Activated CD8-positive, alpha-beta T cell treated with anti-CD3 and anti-CD28 coated beads for 36 hours (primary cell): ENCODE measurements around the gene LAGE3. TPM values are rescaled to one million over a fixed set of nuclear protein-coding genes. Genes with fewer than 3 reads are reported as not detected.

ENCODE experiments used
- ATAC-seq: fragments of 200-7000 bp; cut with Tn5 transposase; one replicate; pipeline ENCODE4 v1.10.0; 2021; ENCODE audit warnings: mild to moderate bottlenecking, moderate library complexity
- CTCF ChIA-PET: fragments of 350-600 bp; sonication (Branson Sonifier 250); formaldehyde crosslinking; loops from one replicate; lab custom pipeline; 2021; ENCODE audit warnings: antibody characterized with exemption; lab: Charles Lee
- POLR2A ChIA-PET: fragments of 350-600 bp; sonication (Branson Sonifier 250); formaldehyde crosslinking; loops from one replicate; lab custom pipeline; 2021; ENCODE audit warnings: antibody characterized with exemption; lab: Charles Lee
- DNase-seq: peaks from one replicate; pipeline ENCODE4 v3.0.0-alpha.2; 2020
- H3K27ac Mint-ChIP-seq: one replicate; pipeline ENCODE4 v1.8.0; 2021; ENCODE audit warnings: mild to moderate bottlenecking, mixed read lengths
- H3K27me3 Mint-ChIP-seq: one replicate; pipeline ENCODE4 v1.8.0; 2021; ENCODE audit warnings: mixed read lengths
- H3K36me3 Mint-ChIP-seq: one replicate; pipeline ENCODE4 v1.8.0; 2021; ENCODE audit warnings: low read depth, mixed read lengths
- H3K4me1 Mint-ChIP-seq: one replicate; pipeline ENCODE4 v1.8.0; 2021; ENCODE audit warnings: low read depth, mixed read lengths
- H3K4me3 Mint-ChIP-seq: one replicate; pipeline ENCODE4 v1.8.0; 2021; ENCODE audit warnings: mild to moderate bottlenecking, moderate library complexity, mixed read lengths
- H3K9me3 Mint-ChIP-seq: one replicate; pipeline ENCODE4 v1.8.0; 2021; ENCODE audit warnings: mixed read lengths
- intact Hi-C: fragments of 100-400 bp; cut with micrococcal nuclease; formaldehyde crosslinking; loops from one replicate; pipeline ENCODE4 v1.10.0; 2022
- total RNA-seq, 2 experiments: library from RNA; stranded (reverse); gene quantifications; one replicate each; pipeline ENCODE4 v1.2.3, GENCODE V29; 2021
- TF ChIP-seq, protein P1 (sequence below): fragments of 200-600 bp; IDR thresholded peaks from one replicate; pipeline ENCODE4 v1.8.0; 2022; ENCODE audit warnings: antibody characterized with exemption, mild to moderate bottlenecking

LAGE3 gene
- total RNA-seq, 2 experiments from 2014 or later: 49.8 to 50.1 TPM

DNA sequence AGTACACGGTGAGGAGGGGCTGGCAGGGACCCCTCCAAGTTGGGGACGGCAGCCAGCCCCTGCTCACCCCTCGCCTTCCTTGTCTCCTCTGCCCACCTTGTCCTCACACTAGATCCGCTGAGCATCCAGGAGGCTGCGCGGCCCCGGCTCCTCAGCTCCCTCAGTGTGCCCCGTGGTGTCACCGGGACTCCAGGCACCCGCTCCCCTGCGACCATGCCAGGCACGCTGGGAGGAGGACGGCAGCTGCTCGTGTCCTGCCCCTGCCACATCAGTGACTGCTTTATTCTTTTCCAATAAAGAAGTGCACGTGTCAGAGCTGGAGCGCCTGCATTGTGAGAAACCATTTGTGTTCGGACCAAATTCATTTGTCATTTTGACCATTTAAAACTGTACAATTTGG is 28.8 kb downstream of the LAGE3 start:
- CTCF ChIA-PET: no interaction called here
- ATAC-seq (no peak), DNase-seq (no peak)
- TF ChIP-seq, protein P1, sequence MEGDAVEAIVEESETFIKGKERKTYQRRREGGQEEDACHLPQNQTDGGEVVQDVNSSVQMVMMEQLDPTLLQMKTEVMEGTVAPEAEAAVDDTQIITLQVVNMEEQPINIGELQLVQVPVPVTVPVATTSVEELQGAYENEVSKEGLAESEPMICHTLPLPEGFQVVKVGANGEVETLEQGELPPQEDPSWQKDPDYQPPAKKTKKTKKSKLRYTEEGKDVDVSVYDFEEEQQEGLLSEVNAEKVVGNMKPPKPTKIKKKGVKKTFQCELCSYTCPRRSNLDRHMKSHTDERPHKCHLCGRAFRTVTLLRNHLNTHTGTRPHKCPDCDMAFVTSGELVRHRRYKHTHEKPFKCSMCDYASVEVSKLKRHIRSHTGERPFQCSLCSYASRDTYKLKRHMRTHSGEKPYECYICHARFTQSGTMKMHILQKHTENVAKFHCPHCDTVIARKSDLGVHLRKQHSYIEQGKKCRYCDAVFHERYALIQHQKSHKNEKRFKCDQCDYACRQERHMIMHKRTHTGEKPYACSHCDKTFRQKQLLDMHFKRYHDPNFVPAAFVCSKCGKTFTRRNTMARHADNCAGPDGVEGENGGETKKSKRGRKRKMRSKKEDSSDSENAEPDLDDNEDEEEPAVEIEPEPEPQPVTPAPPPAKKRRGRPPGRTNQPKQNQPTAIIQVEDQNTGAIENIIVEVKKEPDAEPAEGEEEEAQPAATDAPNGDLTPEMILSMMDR: no peak
- Mint-ChIP-seq H3K27me3 (no peaks in the 10 kb centered on the region), H3K9me3 (no peaks in the 10 kb centered on the region), H3K36me3 (peaks cover 6% of the 10 kb centered on the region), H3K27ac (no peak overlapping the region), H3K4me3 (no peak overlapping the region), H3K4me1 (peaks cover 7% of the 10 kb centered on the region)
- POLR2A ChIA-PET: no interaction called here
- intact Hi-C loops: no loop called here

DNA sequence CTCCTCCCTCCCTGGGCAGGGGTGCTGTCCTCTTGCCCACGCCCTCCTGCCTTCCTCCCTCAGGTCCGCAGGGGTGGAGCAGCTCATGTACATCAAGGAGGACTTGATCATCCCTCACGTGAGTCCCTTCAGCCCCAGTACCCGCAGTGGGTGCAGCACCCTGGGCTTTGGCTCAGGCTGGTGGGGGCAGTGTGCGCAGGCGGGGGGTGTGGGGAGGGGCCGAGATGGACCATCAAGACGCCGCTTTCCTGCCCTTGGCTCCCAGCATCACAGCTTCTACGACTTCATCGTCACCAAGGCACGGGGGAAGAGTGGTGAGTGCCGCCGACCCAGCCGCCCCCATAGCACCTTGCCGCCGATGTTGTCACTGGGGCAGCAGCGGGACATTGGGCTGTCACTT is 29.5 kb downstream of the LAGE3 start:
- Mint-ChIP-seq H3K27ac (no peak overlapping the region), H3K4me3 (no peak overlapping the region), H3K9me3 (no peaks in the 10 kb centered on the region), H3K36me3 (peaks cover 6% of the 10 kb centered on the region), H3K27me3 (no peaks in the 10 kb centered on the region), H3K4me1 (peaks cover 7% of the 10 kb centered on the region)
- ATAC-seq (no peak), DNase-seq (no peak)
- ChIA-PET POLR2A (no interaction called here), CTCF (interaction anchor here (1.0 kb wide), 1 partner anchor 13 kb away, joined by 3 read pairs; no protein-coding TSS in a partner anchor)
- intact Hi-C loops: no loop called here
- TF ChIP-seq, protein P1: no peak

DNA sequence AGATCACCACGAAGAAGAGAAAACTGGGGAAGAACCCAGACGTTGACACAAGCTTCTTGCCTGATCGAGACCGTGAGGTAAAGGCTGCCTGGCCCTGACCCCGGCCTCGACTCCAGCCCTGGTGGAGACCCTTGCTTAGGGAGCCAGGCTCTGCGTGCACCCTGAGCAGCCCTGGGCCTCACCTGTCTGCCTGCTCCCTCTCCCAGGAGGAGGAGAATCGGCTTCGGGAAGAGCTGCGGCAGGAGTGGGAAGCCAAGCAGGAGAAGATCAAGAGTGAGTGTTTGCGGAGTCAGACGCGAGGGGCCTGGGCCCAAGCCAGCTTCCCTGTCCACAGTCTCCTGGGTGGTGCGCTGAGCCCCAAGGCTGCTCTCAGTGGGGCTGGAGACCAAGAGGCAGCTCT is 30.6 kb downstream of the LAGE3 start:
- CTCF ChIA-PET: no interaction called here
- intact Hi-C loops: no loop called here

DNA sequence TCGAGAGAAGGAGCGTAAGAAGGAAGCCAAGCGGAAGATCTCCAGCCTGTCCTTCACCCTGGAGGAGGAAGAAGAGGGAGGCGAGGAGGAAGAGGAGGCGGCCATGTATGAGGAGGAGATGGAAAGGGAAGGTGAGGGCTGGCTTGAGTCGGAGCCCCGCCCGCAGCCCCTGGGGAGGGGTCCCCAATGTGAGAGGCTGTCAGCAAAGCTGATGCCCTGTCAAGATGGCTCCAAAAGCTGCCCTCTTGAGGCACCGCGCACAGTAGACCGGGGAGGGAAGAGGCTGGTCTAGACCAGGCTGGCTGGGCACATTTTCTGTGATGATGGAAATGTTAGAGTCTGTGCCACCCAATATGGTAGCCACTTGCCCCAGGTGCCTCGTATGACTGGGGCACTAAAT is 32.7 kb downstream of the LAGE3 start:
- ChIA-PET CTCF (no interaction called here), POLR2A (interaction anchor here (1.8 to 1.9 kb wide), 2 partner anchors 45 to 47 kb away, joined by 4 to 6 read pairs; no protein-coding TSS in a partner anchor)
- H3K27ac Mint-ChIP-seq: no peak overlapping the region

More for the DNA sequence above, 30.6 kb downstream of the LAGE3 start:
- ATAC-seq: no peak
- H3K9me3 Mint-ChIP-seq: no peaks in the 10 kb centered on the region
- H3K4me3 Mint-ChIP-seq: no peak overlapping the region
- TF ChIP-seq, protein P1: no peak
- H3K27me3 Mint-ChIP-seq: no peaks in the 10 kb centered on the region
- H3K4me1 Mint-ChIP-seq: peaks cover 9% of the 10 kb centered on the region
- POLR2A ChIA-PET: no interaction called here
- no peak for DNase-seq
- H3K36me3 Mint-ChIP-seq: peaks cover 6% of the 10 kb centered on the region
- H3K27ac Mint-ChIP-seq: no peak overlapping the region

GRCh38 chrX:154445776-154446175 is 33.3 kb downstream of the LAGE3 start:
- intact Hi-C loops: no loop called here
- ChIA-PET CTCF (no interaction called here), POLR2A (interaction anchor here (1.1 to 1.9 kb wide), 4 partner anchors 32 to 67 kb away, joined by 4 to 6 read pairs (median 4); partner anchors contain the start of gene EMD)
- Mint-ChIP-seq H3K27me3 (no peaks in the 10 kb centered on the region), H3K36me3 (peaks cover 6% of the 10 kb centered on the region), H3K4me3 (no peak overlapping the region), H3K9me3 (no peaks in the 10 kb centered on the region), H3K27ac (no peak overlapping the region), H3K4me1 (peaks cover 23% of the 10 kb centered on the region)
- ATAC-seq (no peak), DNase-seq (no peak)
- TF ChIP-seq, protein P1: no peak

More for the DNA sequence above, 32.7 kb downstream of the LAGE3 start:
- Mint-ChIP-seq H3K9me3 (no peaks in the 10 kb centered on the region), H3K4me1 (peaks cover 20% of the 10 kb centered on the region), H3K4me3 (no peak overlapping the region), H3K36me3 (peaks cover 6% of the 10 kb centered on the region), H3K27me3 (no peaks in the 10 kb centered on the region)
- intact Hi-C loops: no loop called here
- TF ChIP-seq, protein P1: no peak
- DNase-seq (no peak), ATAC-seq (no peak)
